ENCODE measurements around the gene SERINC2. TPM values are rescaled to one million over a fixed set of nuclear protein-coding genes. Genes with fewer than 3 reads are reported as not detected.

The SERINC2 gene
- total and polyA plus RNA-seq, 2 of the 8 experiments (the other 6 are each of a cell fraction or from before 2014, with no cell fraction given) = 31.4 to 60.0 TPM

DNA sequence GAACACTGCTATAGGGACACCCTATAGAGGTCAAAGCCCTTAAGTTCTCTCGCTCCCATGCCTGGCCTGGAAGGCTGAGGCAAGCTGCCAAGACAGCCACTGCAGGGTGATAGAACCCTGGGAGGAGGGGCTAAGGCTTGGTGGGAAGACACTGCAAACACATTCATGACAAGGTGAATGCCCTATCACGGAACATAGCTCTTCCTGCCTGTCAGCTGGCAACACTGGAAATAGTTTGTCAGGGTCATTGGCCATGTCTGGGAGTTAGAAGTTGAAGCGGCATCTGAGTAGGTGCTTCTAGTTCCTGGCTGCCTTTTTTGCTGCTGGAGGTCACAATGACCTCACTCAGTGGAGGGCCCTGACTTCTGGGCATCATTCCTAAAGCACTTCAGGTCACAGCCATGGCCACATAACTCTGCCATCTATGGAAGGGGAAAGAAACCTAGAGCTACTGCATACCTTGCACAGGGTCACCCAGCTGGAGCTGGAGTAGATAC lies 44.4 kb upstream of the SERINC2 start:
- Histone ChIP-seq H3K27ac (ENCODE audit: low read depth, low read length) (no peak overlapping the region), H3K4me3 (ENCODE audit: extremely low read depth in 1 of 4, insufficient read depth in 2 of 4, low read depth in 3 of 4, low read length in 4 of 4) (no peak overlapping the region), H3K4me1 (replicated peaks in 1 of 4; ENCODE audit: control insufficient read depth in 3 of 4, insufficient read depth in 4 of 4, low read length in 3 of 4) (peaks cover 5 to 27% (median 17%) of the 10 kb centered on the region in 4 experiments), H3K18ac (ENCODE audit: extremely low read depth, low read length) (no peak overlapping the region), H2AFZ (ENCODE audit: low read length) (no peak overlapping the region), H3K79me2 (ENCODE audit: control insufficient read depth in 1 of 2, insufficient read depth in 2 of 2, low read length in 2 of 2) (no peaks in the 10 kb centered on the region), H4K5ac (ENCODE audit: insufficient read length, low read depth, low read length) (no peak overlapping the region), H3K4ac (replicated peaks; ENCODE audit: insufficient read length, low read depth, low read length) (no peak overlapping the region), H4K8ac (ENCODE audit: extremely low read depth, insufficient read depth, low read length) (no peak overlapping the region), H3K79me1 (ENCODE audit: low read depth, low read length) (no peaks in the 10 kb centered on the region), H4K91ac (replicated peaks; ENCODE audit: insufficient read length, low read length) (no peak overlapping the region), H2BK5ac (ENCODE audit: low read depth, low read length) (no peak overlapping the region), H2BK12ac (ENCODE audit: low read depth, low read length) (no peak overlapping the region), H3K23me2 (ENCODE audit: low read depth, low read length) (peaks cover 11% of the 10 kb centered on the region), H3K27me3 (replicated peaks in 1 of 4; ENCODE audit: control insufficient read depth in 3 of 4, extremely low read depth in 1 of 4, insufficient read depth in 3 of 4, low read length in 3 of 4) (0 out of 7 replicates have a peak, but pooled peaks cover 0 to 2% (median 0%) of the 10 kb centered on the region in 4 experiments), H3K14ac (ENCODE audit: insufficient read length) (no peak overlapping the region), H2BK15ac (ENCODE audit: low read length) (no peak overlapping the region), H3K4me2 (ENCODE audit: insufficient read depth in 1 of 2, low read depth in 2 of 2, low read length in 2 of 2) (no peak overlapping the region), H3K56ac (replicated peaks; ENCODE audit: insufficient read length, low read depth, low read length) (no peak overlapping the region), H2BK20ac (ENCODE audit: low read length) (no peak overlapping the region), H3K9ac (replicated peaks in 1 of 4; ENCODE audit: extremely low read depth in 1 of 4, low read depth in 3 of 4, low read length in 3 of 4) (no peak overlapping the region), H3K23ac (ENCODE audit: insufficient read length) (no peak overlapping the region), H4K20me1 (replicated peaks in 1 of 2; ENCODE audit: control insufficient read depth in 1 of 2, insufficient read depth in 2 of 2, low read length in 2 of 2) (no peaks in the 10 kb centered on the region), H3K36me3 (ENCODE audit: control insufficient read depth in 2 of 4, insufficient read depth in 4 of 4, low read length in 3 of 4) (peaks cover 7 to 22% (median 12%) of the 10 kb centered on the region in 4 experiments; a peak in 6 of 8 replicates), H2BK120ac (replicated peaks; ENCODE audit: low read depth, low read length) (no peak overlapping the region), H2AK5ac (ENCODE audit: low read depth, low read length) (no peak overlapping the region), H3K9me3 (ENCODE audit: insufficient read depth in 2 of 2, low read depth in 1 of 2, low read length in 1 of 2) (no peaks in the 10 kb centered on the region)
- CTCF ChIA-PET (ENCODE audit: partially characterized antibody) = interaction anchor here (0.8 to 2.3 kb wide), 5 partner anchors 26 to 576 kb away, joined by 3 to 9 read pairs (median 3); no protein-coding TSS in a partner anchor
- POLR2A ChIA-PET (ENCODE audit: partially characterized antibody) = interaction anchor here (1.7 to 2.9 kb wide), 2 partner anchors 14 to 180 kb away, joined by 3 to 9 read pairs; no protein-coding TSS in a partner anchor
- DNase-seq (ENCODE audit: low read depth in 1 of 2, low spot score in 2 of 2) (no peak), FAIRE-seq (no peak)
- WGBS, 2 experiments (ENCODE audit: extremely low coverage in 1 of 2, insufficient coverage in 1 of 2, insufficient read length in 1 of 2, insufficient replicate concordance in 2 of 2, low coverage in 1 of 2, low lambda C conversion rate in 2 of 2, missing lambda C conversion rate in 1 of 2) = 90% methylated on average over 3 of the region's 3 CpGs; no CpG with 5 or more reads in 1 of the 2 experiments
- TF ChIP-seq TEAD4 (IDR thresholded peaks at IDR 0.05; ENCODE audit: low read depth, low read length) = no peak
- peak in 1 of 2 experiments; percentile 13; a peak in 1 of 3 replicates for TF ChIP-seq POLR2A (IDR thresholded peaks at IDR 0.05; ENCODE audit: control extremely low read depth in 1 of 2, low read depth in 2 of 2, low read length in 2 of 2)
- no peak for TF ChIP-seq SP4 (IDR thresholded peaks at IDR 0.05; ENCODE audit: low read length)
- no peak for TF ChIP-seq ZNF274 (IDR thresholded peaks at IDR 0.05; ENCODE audit: borderline replicate concordance, extremely low read depth, low read length)
- TF ChIP-seq GTF2F1 (IDR thresholded peaks at IDR 0.05; ENCODE audit: borderline replicate concordance, low read depth, low read length) = no peak
